Adrenal gland (tissue), 5 donors: ENCODE measurements around the gene FFAR2.

Experiments used
- POLR2A ChIP-seq, 2 donors: fragments of 450-650 bp; IDR thresholded peaks; one replicate each; pipeline ENCODE4 v1.6.1; 2017; ENCODE audit warnings: antibody characterized with exemption in 2 of 2, mild to moderate bottlenecking in 2 of 2, moderate library complexity in 1 of 2
- TF ChIP-seq, protein P1 (sequence below), 6 experiments: fragments of 450-650 bp in 4 of 6; fragments of 200-600 bp in 2 of 6; sonication (generic) in 1 of 6; IDR thresholded peaks; 1 replicate in 5 of 6; 2 replicates in 1 of 6; pipeline versions ENCODE4 v1.5.1 to v1.8.0; 2016 to 2021; ENCODE audit warnings: antibody characterized with exemption in 6 of 6, mild to moderate bottlenecking in 2 of 6, moderate library complexity in 1 of 6
- donor health status: DM: no; HTN: no; CAD: no.

GRCh38 chr19:35500611-35501010 is 52.6 kb downstream of the FFAR2 start:
- TF ChIP-seq POLR2A (IDR thresholded peaks at IDR 0.05), result no peak
- TF ChIP-seq, protein P1, sequence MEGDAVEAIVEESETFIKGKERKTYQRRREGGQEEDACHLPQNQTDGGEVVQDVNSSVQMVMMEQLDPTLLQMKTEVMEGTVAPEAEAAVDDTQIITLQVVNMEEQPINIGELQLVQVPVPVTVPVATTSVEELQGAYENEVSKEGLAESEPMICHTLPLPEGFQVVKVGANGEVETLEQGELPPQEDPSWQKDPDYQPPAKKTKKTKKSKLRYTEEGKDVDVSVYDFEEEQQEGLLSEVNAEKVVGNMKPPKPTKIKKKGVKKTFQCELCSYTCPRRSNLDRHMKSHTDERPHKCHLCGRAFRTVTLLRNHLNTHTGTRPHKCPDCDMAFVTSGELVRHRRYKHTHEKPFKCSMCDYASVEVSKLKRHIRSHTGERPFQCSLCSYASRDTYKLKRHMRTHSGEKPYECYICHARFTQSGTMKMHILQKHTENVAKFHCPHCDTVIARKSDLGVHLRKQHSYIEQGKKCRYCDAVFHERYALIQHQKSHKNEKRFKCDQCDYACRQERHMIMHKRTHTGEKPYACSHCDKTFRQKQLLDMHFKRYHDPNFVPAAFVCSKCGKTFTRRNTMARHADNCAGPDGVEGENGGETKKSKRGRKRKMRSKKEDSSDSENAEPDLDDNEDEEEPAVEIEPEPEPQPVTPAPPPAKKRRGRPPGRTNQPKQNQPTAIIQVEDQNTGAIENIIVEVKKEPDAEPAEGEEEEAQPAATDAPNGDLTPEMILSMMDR (IDR thresholded peaks at IDR 0.05), result no peak
